Right atrium auricular region (tissue), 2 donors: ENCODE results near the gene ADARB1. TPM values are rescaled to one million over a fixed set of nuclear protein-coding genes. Genes with fewer than 3 reads are reported as not detected.

ENCODE experiments used
- DNase-seq: peaks from one replicate; pipeline ENCODE4 v3.0.0-alpha.2; 2019; ENCODE audit warnings: low spot score
- H3K27ac ChIP-seq, 2 donors: fragments of 200-600 bp; sonication (generic); 1 replicate in 1 of 2; 2 replicates in 1 of 2; pipeline ENCODE4 v1.5.1; 2016 to 2019
- H3K27me3 ChIP-seq, 2 donors: fragments of 200-600 bp; sonication (generic); one replicate each; pipeline versions ENCODE4 v1.5.1 to v1.6.0; 2017 to 2019
- H3K36me3 ChIP-seq: fragments of 200-600 bp; sonication (generic); one replicate; pipeline ENCODE4 v1.5.1; 2016
- H3K4me1 ChIP-seq, 2 donors: fragments of 200-600 bp; sonication (generic); one replicate each; pipeline versions ENCODE4 v1.5.1 to v1.6.0; 2017 to 2019
- H3K4me3 ChIP-seq, 2 donors: fragments of 200-600 bp; sonication (generic); 1 replicate in 1 of 2; 2 replicates in 1 of 2; pipeline ENCODE4 v1.5.1; 2017 to 2019; ENCODE audit warnings: mild to moderate bottlenecking in 1 of 2, moderate library complexity in 1 of 2
- H3K9me3 ChIP-seq, 2 donors: fragments of 200-600 bp; sonication (generic); one replicate each; pipeline ENCODE4 v1.5.1; 2019
- total RNA-seq, 2 donors: library from RNA; depleted of rRNA; stranded (reverse); fragments of >200 nt; gene quantifications; one replicate each; pipeline ENCODE4 v1.1.0, GENCODE V29; 2016
- TF ChIP-seq, protein P1 (sequence below), 2 donors: fragments of 200-600 bp; sonication (generic); IDR thresholded peaks; one replicate each; pipeline ENCODE4 v1.5.1; 2019; ENCODE audit warnings: antibody characterized with exemption in 2 of 2

The ADARB1 gene
- total RNA-seq, 2 donors from 2014 or later = 7.5 to 10.5 TPM

GRCh38 chr21:45084121-45084520 lies 9.7 kb downstream of the ADARB1 start:
- Histone ChIP-seq H3K4me3 (no peak overlapping the region), H3K4me1 (peaks cover 0 to 25% of the 10 kb centered on the region in 2 donors), H3K27me3 (no peaks in the 10 kb centered on the region), H3K27ac (no peak overlapping the region), H3K9me3 (no peaks in the 10 kb centered on the region), H3K36me3 (no peaks in the 10 kb centered on the region)
- DNase-seq = no peak
- TF ChIP-seq, protein P1, sequence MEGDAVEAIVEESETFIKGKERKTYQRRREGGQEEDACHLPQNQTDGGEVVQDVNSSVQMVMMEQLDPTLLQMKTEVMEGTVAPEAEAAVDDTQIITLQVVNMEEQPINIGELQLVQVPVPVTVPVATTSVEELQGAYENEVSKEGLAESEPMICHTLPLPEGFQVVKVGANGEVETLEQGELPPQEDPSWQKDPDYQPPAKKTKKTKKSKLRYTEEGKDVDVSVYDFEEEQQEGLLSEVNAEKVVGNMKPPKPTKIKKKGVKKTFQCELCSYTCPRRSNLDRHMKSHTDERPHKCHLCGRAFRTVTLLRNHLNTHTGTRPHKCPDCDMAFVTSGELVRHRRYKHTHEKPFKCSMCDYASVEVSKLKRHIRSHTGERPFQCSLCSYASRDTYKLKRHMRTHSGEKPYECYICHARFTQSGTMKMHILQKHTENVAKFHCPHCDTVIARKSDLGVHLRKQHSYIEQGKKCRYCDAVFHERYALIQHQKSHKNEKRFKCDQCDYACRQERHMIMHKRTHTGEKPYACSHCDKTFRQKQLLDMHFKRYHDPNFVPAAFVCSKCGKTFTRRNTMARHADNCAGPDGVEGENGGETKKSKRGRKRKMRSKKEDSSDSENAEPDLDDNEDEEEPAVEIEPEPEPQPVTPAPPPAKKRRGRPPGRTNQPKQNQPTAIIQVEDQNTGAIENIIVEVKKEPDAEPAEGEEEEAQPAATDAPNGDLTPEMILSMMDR (IDR thresholded peaks at IDR 0.05) = no peak

DNA sequence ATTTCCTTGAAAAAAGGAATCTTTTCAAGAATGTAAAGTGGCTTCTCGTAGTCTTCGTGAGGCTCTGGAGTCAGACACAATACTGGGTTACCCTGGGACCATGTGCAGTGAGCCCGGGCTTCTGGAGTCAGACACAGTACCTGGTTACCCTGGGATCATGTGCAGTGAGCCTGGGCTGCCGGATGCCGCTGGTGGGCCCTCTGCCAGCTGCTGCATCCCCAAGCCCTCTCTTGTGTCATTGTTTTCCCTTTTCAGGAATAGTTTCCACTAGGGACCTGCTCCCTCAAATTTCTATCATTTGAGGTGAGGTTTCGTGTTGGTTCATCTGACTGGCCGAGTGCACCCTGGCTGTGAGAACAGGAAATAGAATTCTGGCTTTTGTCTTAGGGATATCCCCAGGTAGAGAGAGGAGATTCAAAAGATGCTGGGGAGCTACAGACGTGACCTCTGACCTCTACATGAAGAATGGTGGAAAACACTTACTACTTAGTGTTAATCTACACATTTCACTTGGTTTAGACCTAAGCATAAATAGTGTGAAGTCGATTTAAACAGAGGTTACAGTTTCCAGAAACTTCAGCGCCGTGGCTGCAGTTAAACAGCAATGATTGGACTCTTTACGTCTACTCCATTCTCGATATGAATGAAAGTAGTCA lies 10.6 kb downstream of the ADARB1 start:
- H3K27ac ChIP-seq = no peak overlapping the region
- H3K4me1 ChIP-seq = peaks cover 0 to 25% of the 10 kb centered on the region in 2 donors

GRCh38 chr21:45085700-45086099 lies 11.3 kb downstream of the ADARB1 start:
- TF ChIP-seq, protein P1 (IDR thresholded peaks at IDR 0.05) = no peak
- H3K9me3 ChIP-seq = no peaks in the 10 kb centered on the region
- H3K4me1 ChIP-seq = peaks cover 0 to 24% of the 10 kb centered on the region in 2 donors

More for the DNA sequence above, 10.6 kb downstream of the ADARB1 start:
- TF ChIP-seq, protein P1 (IDR thresholded peaks at IDR 0.05) = no peak
- Histone ChIP-seq H3K4me3 (no peak overlapping the region), H3K9me3 (no peaks in the 10 kb centered on the region), H3K27me3 (no peaks in the 10 kb centered on the region), H3K36me3 (no peaks in the 10 kb centered on the region)
- no peak for DNase-seq

GRCh38 chr21:45086337-45086958 lies 12.1 kb downstream of the ADARB1 start:
- TF ChIP-seq, protein P1 (IDR thresholded peaks at IDR 0.05) = no peak
- no peak for DNase-seq
- Histone ChIP-seq H3K4me3 (no peak overlapping the region), H3K4me1 (peaks cover 0 to 24% of the 10 kb centered on the region in 2 donors), H3K27ac (no peak overlapping the region), H3K27me3 (no peaks in the 10 kb centered on the region), H3K36me3 (no peaks in the 10 kb centered on the region), H3K9me3 (no peaks in the 10 kb centered on the region)

More at GRCh38 chr21:45085700-45086099, 11.3 kb downstream of the ADARB1 start:
- H3K27ac ChIP-seq = no peak overlapping the region
- H3K4me3 ChIP-seq = no peak overlapping the region
- no peaks in the 10 kb centered on the region for H3K27me3 ChIP-seq
- no peak for DNase-seq
- H3K36me3 ChIP-seq = no peaks in the 10 kb centered on the region

GRCh38 chr21:45087022-45087823 lies 12.8 kb downstream of the ADARB1 start:
- peaks cover 0 to 28% of the 10 kb centered on the region in 2 donors for H3K4me1 ChIP-seq
- no peak for DNase-seq
- H3K27me3 ChIP-seq = no peaks in the 10 kb centered on the region
- no peaks in the 10 kb centered on the region for H3K9me3 ChIP-seq
- no peaks in the 10 kb centered on the region for H3K36me3 ChIP-seq
- no peak overlapping the region for H3K27ac ChIP-seq
- TF ChIP-seq, protein P1 (IDR thresholded peaks at IDR 0.05) = no peak
- no peak overlapping the region for H3K4me3 ChIP-seq
